HL-60 (cell line): ENCODE results near the gene SERPINA5.

Experiments
- DNase-seq, 2 experiments: peaks; one replicate each; pipeline ENCODE4 v3.0.0-alpha.2; 2010 to 2020; ENCODE audit warnings: low read depth in 1 of 2, low spot score in 1 of 2
- H3K27ac ChIP-seq: fragments of 250-450 bp; sonication (Bioruptor Pico); replicated peaks from 2 replicates; pipeline ENCODE4 v1.5.1; 2020; ENCODE audit warnings: mild to moderate bottlenecking, moderate library complexity
- H3K27me3 ChIP-seq: fragments of 250-450 bp; sonication (Bioruptor Pico); 2 replicates; pipeline ENCODE4 v1.5.1; 2021; ENCODE audit warnings: mild to moderate bottlenecking, moderate library complexity; ENCODE audit not compliant: insufficient read depth, poor library complexity, severe bottlenecking
- H3K4me3 ChIP-seq: replicated peaks from 2 replicates; pipeline ENCODE4 v1.5.1; 2011; ENCODE audit warnings: mild to moderate bottlenecking, control low read depth, low read length; ENCODE audit not compliant: insufficient read depth
- CTCF ChIP-seq: IDR thresholded peaks from one replicate; pipeline ENCODE4 v1.5.1; 2011; ENCODE audit warnings: low read length, control low read depth, inconsistent platforms; ENCODE audit not compliant: insufficient read depth
- GABPA ChIP-seq: IDR thresholded peaks from 2 replicates; pipeline ENCODE4 v1.6.1; 2012; ENCODE audit warnings: low read depth
- POLR2AphosphoS5 ChIP-seq: IDR thresholded peaks from 2 replicates; pipeline ENCODE4 v1.6.1; 2012; ENCODE audit warnings: low read depth
- REST ChIP-seq: IDR thresholded peaks from 2 replicates; pipeline ENCODE4 v1.6.1; 2012; ENCODE audit warnings: low read depth; ENCODE audit not compliant: insufficient replicate concordance
- SPI1 ChIP-seq: IDR thresholded peaks from 2 replicates; pipeline ENCODE4 v1.6.1; 2012; ENCODE audit warnings: low read depth, mild to moderate bottlenecking, borderline replicate concordance

The SERPINA5 gene

GRCh38 chr14:94584591-94585280 is 3.5 kb downstream of the SERPINA5 start:
- H3K27ac ChIP-seq: no peak overlapping the region
- H3K4me3 ChIP-seq: no peak overlapping the region
- DNase-seq: no peak
- no peaks in the 10 kb centered on the region for H3K27me3 ChIP-seq
- TF ChIP-seq REST (no peak), CTCF (no peak), GABPA (no peak), SPI1 (no peak), POLR2AphosphoS5 (no peak)

GRCh38 chr14:94586635-94587034 is 5.4 kb downstream of the SERPINA5 start:
- H3K27me3 ChIP-seq: no peaks in the 10 kb centered on the region
- TF ChIP-seq POLR2AphosphoS5: no peak
- TF ChIP-seq REST: no peak
- no peak for TF ChIP-seq CTCF
- TF ChIP-seq SPI1: no peak
- no peak for TF ChIP-seq GABPA

GRCh38 chr14:94588311-94588710 is 7.1 kb downstream of the SERPINA5 start:
- Histone ChIP-seq H3K4me3 (no peak overlapping the region), H3K27ac (no peak overlapping the region), H3K27me3 (no peaks in the 10 kb centered on the region)
- DNase-seq: no peak
- TF ChIP-seq REST (no peak), GABPA (no peak), CTCF (no peak), POLR2AphosphoS5 (no peak), SPI1 (no peak)

More at GRCh38 chr14:94586635-94587034, 5.4 kb downstream of the SERPINA5 start:
- no peak overlapping the region for H3K4me3 ChIP-seq
- no peak overlapping the region for H3K27ac ChIP-seq
- no peak for DNase-seq
